WI38 (cell line): ENCODE measurements around the gene SPEF1.

ENCODE experiments used
- H3K4me3 ChIP-seq: 2 replicates; pipeline ENCODE4 v1.5.1; 2011; ENCODE audit warnings: low read depth, mild to moderate bottlenecking, control low read depth, low read length
- TF ChIP-seq, protein P1 (sequence below): IDR thresholded peaks from 2 replicates; pipeline ENCODE4 v1.5.1; 2012; ENCODE audit warnings: low read depth, mild to moderate bottlenecking, control low read depth, low read length

SPEF1 gene

DNA sequence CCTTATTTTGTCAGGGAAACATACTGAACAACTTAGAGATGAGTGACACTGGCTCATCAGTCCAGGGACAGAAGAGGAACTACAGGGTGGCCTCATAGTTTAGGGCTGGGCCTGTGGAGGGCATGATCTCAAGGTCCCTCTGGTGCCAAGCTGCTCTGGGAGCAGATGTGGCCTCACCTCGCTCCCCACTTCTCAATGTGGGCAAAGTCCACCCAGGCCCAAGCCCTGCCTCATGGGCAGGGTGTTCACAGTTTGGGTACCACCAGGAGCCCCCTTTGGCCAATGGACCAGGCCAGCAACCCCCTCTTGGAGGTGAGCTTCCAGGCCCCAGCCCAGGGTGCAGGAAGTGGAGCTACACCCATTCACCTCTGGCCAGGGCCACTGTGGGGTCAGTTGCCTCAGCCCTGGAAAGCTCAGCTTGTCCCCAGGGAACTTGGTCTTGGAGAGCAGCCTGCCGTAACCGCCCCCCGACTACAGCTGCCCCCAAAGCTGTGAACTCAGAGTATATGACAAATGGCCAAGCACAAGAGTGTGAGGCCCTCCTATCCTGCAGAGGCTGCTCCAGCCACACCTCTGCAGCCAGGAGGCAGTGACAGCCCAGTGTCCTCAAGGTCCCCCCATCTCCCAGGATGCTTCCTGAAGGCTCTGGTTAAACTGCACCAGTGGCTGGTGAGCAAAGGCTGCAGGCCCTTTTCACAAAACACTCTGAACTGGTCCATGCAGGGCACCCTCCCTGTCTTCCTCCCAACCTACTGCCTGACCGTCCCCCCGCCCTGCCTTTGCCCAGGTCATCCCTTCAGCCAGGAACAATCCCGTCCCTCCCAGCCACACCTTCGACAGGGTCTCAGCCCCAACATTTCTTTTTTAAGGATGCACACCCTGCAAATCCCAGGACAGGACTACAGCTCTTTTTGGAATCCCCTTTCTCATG is 17.3 kb downstream of the SPEF1 start:
- H3K4me3 ChIP-seq = no peak overlapping the region
- TF ChIP-seq, protein P1, sequence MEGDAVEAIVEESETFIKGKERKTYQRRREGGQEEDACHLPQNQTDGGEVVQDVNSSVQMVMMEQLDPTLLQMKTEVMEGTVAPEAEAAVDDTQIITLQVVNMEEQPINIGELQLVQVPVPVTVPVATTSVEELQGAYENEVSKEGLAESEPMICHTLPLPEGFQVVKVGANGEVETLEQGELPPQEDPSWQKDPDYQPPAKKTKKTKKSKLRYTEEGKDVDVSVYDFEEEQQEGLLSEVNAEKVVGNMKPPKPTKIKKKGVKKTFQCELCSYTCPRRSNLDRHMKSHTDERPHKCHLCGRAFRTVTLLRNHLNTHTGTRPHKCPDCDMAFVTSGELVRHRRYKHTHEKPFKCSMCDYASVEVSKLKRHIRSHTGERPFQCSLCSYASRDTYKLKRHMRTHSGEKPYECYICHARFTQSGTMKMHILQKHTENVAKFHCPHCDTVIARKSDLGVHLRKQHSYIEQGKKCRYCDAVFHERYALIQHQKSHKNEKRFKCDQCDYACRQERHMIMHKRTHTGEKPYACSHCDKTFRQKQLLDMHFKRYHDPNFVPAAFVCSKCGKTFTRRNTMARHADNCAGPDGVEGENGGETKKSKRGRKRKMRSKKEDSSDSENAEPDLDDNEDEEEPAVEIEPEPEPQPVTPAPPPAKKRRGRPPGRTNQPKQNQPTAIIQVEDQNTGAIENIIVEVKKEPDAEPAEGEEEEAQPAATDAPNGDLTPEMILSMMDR = no peak

DNA sequence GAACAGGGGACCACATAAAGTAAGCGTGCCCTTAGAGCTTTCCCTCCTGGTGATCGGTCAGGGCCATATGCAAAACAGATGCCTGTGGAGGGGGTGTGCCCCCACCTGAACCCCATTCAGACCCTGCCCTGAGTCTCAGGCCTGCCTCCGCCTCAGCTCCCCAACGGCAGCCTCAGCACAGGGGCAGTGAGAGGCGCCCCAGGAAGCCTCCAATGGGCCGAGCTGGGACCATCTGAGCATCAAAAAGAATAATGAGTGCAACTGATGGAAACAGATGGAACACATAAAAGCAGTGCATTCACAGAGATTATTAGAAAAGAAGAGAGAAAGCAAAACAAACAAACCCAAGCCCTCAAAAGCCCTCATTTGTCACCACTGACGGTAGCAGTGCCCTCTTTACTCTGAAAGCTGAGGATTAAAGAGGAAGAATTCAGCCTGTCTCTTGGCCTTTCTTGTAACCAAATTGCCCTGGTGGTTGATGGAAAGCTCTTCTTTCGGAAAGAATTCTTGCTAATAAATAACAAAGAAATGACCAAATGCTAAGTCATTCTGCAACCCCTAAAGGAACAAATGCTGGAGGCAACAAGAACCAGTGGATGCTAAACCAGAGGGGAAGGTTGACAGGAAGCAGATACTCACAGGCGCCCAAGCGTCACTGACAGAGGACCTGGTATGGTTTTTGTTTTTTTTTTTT is 20.4 kb downstream of the SPEF1 start:
- no peak overlapping the region for H3K4me3 ChIP-seq
- TF ChIP-seq, protein P1 = no peak

DNA sequence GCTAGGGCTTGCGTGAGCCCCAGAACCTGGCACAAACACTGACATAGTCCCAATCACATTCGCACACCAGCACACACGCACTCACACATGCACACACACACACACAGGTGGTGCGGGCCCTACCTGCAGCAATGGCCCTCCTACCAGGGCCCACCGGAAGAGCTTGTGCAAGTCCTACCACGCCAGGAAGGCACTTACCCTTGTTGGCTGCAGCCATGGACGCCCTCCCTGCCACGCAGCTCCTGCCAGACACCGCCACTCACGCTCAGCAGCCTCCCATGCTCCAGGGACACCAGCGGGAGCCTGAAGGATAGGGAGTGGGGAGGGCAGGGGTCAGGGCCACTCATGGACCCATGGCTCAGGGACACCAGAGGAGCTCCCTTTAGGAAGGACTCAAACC is 21.4 kb downstream of the SPEF1 start:
- TF ChIP-seq, protein P1 = no peak
- no peak overlapping the region for H3K4me3 ChIP-seq

DNA sequence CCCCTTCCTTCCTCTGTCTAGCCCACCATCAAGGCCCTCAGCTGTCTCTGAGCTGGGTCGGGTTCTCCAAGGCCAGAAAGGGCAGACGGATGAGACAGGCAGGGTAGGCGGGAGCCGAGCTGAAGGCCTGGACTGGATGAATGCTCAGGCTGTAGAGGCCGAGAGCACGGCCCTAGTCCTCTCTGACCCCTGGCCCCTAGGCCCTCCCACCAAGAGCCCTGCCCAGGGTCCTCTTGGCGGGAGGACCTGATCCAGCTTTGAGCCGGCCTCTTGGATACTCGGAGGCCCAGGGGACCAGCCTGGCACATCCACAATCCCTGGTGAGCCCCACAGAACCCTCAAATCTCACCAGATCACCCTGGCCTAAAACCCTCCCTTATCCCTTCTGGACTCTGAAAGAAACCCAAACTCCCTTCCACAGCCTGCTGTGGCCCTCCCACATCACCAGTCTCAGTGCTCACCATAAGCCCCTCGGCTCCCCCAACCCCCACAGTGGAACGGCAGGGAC is 21.9 kb downstream of the SPEF1 start:
- TF ChIP-seq, protein P1 = no peak
- H3K4me3 ChIP-seq = no peak overlapping the region

DNA sequence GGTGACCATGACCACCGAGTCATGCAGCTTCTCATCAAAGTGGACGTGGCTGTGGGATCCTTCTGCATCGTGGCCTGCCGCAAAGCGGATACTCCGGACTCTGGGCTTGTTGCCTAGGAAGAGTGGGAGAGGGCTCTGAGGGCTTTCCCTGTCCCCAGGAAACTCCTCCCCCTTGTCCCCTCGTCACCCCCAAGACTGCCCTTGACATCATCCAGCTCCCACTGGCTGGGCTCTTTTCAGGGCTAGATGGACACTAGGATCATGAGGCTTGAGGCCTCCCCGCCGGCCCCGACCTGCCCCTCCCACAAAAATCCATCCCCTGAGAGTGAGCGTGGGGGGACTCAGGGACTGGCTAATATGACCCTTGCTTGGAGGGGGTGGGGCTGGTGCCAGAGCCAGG is 22.7 kb downstream of the SPEF1 start:
- no peak overlapping the region for H3K4me3 ChIP-seq
- TF ChIP-seq, protein P1 = no peak

DNA sequence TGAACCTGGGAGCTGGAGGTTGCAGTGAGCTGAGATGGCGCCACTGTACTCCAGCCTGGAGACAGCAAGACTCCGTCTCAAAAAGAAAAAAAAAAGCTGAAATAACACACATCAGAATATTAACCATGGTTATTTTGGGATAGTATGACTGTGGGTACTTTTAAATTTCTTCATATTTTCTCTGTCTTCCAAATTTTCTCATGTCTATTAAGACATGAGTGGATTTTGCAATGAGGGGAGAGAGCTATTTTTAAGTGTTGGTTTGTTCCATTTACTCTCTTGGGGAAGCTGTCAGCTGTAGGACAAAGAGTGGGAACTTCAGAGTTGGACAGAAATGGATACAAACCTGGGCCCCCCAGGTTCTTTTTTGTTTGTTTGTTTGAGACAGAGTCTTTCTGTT is 24.0 kb downstream of the SPEF1 start:
- TF ChIP-seq, protein P1 = no peak
- H3K4me3 ChIP-seq = no peak overlapping the region
